Stimulated activated naive CD8-positive, alpha-beta T cell treated with anti-CD3 and anti-CD28 coated beads, Interleukin-15, Interleukin-2, amounts not matched to agents 100 ng/mL and 50 ng/mL, for 24 hours (primary cell): ENCODE data around the gene MRM1.
A peak's percentile ranks its signal among the peaks of the same experiment; 100 is the strongest.

Source experiments
- H3K27ac Mint-ChIP-seq: one replicate; pipeline ENCODE4 v1.8.0; 2021; ENCODE audit warnings: mild to moderate bottlenecking, mixed read lengths
- H3K27me3 Mint-ChIP-seq: one replicate; pipeline ENCODE4 v1.8.0; 2021; ENCODE audit warnings: mixed read lengths
- H3K36me3 Mint-ChIP-seq: one replicate; pipeline ENCODE4 v1.8.0; 2021; ENCODE audit warnings: low read depth, mixed read lengths
- H3K4me1 Mint-ChIP-seq: one replicate; pipeline ENCODE4 v1.8.0; 2021; ENCODE audit warnings: low read depth, mixed read lengths
- H3K4me3 Mint-ChIP-seq: one replicate; pipeline ENCODE4 v1.8.0; 2021; ENCODE audit warnings: mild to moderate bottlenecking, mixed read lengths
- H3K9me3 Mint-ChIP-seq: one replicate; pipeline ENCODE4 v1.8.0; 2021; ENCODE audit warnings: mixed read lengths

Gene MRM1

DNA sequence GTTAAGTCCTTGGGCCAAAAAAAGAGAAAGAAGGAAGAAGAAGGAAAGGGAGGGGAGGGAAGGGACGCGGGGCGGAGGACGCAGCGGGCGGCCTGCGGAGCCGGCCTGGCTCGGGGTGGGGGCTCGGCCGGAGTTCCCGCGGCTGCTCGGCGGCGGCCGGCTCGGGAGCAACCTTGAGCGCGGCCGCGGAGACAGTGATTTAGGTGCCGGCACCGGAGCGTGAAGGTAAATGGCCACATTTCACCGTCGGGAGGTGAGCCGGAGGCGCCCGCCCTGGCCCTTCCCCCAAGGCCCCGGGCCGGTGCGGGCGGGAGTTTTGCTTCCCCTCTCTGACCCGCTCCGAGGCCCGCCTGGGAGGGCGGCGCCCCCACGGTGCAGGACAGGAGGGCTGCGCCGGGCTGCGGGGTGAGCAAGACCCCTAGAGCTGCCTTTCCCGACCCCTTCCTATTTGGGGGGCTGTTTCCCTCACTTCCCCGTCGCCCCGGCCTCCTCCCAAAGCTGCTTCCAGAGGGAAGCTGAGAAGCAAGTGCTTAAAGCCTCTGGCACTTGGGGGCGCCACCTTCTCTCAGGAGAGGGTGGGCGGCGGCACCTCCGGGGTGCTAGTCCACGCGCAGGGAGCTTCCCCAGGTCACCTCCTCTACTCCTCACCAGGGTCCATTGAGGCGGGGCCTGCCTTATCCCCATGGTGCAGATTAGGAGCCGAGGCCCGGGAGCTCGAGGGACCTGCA is 56.5 kb downstream of the MRM1 start:
- H3K27me3 Mint-ChIP-seq: peaks cover 37% of the 10 kb centered on the region
- H3K4me1 Mint-ChIP-seq: peaks cover 6% of the 10 kb centered on the region
- H3K4me3 Mint-ChIP-seq: peak overlapping the region; percentile 57
- H3K9me3 Mint-ChIP-seq: no peaks in the 10 kb centered on the region
- H3K27ac Mint-ChIP-seq: peak overlapping the region; percentile 36
- no peaks in the 10 kb centered on the region for H3K36me3 Mint-ChIP-seq
